SK-MEL-5 (cell line): ENCODE measurements around the gene RNF220. TPM values are rescaled to one million over a fixed set of nuclear protein-coding genes. Genes with fewer than 3 reads are reported as not detected.

ENCODE experiments used
- DNase-seq: peaks from one replicate; pipeline ENCODE4 v3.0.0-alpha.2; 2016; ENCODE audit warnings: low read depth, low spot score
- in situ Hi-C: cut with HindIII; loops from 2 replicates; pipeline ENCODE4 v1.10.0; 2016; ENCODE audit warnings: low sequenced_read_pairs, high pct_unique_total_duplicates, low pct_unique_long_range_greater_than_20kb
- total RNA-seq: library from RNA; depleted of rRNA; stranded (reverse); fragments of >200 nt; shearing (Covaris generic); gene quantifications from 2 replicates; pipeline ENCODE4 v1.2.3, GENCODE V29; 2014

Gene RNF220
- total RNA-seq, 1 experiment from 2014 or later: 68.8 TPM

DNA sequence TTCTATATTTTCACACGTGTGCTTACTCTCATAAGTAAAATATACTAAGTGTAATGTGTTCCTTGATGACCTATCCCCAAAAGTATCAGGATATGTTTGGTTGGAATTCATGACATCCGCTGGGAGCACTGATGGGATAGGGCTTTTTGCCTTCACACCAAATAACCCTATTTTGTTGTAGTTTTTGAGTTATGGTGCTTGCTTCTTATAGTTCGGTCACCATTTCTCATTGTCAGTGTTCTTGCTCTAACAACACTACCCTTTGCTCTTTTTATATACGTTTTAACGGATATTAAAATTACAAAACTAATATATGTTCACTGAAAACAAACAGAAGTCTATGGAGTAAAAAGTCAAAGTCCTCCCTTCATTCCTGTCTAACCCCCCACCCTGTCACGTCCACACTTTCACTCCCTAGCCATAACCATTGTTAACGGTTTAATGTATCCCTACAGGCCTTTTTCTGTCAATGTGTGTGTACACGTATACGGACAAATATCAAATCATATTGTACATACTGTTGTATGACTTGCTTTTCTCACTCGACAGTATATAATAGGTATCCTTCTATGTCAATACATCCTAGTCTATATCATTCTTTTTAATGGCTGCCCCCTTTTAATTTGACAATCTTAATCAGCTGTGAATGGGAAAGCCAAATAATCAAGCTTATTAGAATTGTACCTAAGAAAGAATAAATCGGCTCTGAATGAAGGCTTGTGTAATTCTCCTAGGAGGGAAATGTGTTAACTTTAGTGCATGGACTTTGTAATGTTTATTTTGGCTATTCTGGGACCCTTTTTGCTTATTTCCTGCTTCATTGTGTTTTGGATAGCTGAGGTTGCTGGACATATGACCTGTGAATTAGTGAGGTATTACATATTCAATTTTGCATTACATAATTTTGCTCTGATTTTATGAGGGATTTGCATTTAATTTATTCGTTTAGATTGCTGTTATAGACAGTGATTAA is 3.5 kb upstream of the RNF220 start:
- DNase-seq: no peak
- in situ Hi-C loops: no loop called here

DNA sequence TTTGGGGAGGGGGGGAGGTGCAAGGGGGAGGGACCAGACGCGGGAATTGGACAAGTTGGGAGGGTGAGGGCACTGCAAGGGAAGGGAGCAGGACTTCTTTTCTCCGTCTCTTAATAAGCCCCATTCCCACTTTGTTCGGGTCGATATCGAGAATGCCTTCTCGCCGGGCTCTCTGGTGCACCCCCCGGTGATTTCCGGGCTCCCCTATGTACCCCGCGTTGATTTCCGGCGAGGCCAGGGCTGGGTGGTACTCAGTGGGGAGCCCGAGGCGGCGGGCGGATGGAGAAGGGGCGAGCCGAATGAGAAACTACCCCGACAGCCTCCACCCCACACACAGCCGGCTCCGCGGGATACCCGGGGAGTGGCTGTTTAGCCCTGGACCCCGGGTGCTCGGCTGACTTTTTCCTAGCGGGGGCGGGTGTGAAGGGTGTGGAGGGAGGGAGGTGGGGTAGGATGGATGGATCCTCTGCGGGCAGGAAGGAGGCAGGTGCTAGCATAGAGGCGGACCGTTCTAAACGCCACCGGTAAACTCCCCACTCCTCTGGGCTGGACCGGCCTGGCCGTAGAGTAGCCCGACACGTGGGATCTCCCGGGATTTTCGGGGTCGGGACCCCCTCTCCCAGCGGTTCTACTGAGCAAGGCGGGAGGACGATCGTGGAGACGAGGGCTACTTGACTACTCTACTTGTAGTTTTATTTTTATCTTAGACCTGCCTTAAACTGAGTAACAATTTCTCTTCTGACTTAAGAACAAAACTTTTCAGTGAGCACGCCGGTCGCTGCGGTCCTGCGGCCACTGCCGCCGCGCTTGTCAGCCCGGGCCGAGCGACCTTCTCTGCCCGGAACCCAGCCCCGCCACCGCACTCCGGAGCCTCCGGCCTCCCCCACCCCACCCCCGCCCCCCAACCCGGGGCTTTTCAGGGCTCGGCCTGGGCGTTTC is 1.0 kb downstream of the RNF220 start:
- in situ Hi-C loops: no loop called here
- peak; percentile 1 for DNase-seq

DNA sequence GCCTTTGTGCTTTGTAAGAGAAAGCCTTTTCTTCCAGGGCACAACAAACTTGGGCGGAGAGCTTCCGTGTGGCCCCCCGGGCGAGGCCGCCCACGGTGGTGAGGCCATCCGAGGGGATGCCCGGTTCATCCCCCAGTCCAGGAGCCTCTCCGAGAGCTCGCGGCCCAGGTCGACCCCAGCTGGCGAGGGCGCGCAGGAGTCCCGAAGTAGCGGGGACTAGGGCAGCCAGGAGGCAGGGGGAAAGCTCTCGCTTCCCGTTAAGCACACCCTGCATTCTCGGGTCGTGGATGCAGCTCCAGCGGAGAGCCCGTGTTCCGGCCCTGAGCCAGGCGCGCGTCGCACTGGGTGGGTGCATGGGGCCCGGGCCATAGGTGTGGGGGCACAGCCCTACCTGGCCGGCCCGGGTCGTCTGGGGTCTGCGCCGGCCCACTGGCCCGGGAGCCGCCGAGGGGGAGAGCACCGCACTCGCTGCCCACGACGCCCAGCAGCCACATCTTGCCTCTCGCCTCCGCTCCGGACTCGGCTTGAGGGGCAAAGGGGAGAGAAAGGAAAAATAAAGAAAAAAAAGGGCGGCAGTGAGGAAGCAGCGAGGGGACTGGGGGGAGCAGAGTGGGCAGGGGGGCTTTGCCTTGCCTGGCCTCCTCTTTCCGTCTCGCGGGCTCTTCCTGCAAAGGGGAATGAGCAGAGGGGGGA is 1.8 kb downstream of the RNF220 start:
- DNase-seq: no peak
- in situ Hi-C loops: no loop called here

DNA sequence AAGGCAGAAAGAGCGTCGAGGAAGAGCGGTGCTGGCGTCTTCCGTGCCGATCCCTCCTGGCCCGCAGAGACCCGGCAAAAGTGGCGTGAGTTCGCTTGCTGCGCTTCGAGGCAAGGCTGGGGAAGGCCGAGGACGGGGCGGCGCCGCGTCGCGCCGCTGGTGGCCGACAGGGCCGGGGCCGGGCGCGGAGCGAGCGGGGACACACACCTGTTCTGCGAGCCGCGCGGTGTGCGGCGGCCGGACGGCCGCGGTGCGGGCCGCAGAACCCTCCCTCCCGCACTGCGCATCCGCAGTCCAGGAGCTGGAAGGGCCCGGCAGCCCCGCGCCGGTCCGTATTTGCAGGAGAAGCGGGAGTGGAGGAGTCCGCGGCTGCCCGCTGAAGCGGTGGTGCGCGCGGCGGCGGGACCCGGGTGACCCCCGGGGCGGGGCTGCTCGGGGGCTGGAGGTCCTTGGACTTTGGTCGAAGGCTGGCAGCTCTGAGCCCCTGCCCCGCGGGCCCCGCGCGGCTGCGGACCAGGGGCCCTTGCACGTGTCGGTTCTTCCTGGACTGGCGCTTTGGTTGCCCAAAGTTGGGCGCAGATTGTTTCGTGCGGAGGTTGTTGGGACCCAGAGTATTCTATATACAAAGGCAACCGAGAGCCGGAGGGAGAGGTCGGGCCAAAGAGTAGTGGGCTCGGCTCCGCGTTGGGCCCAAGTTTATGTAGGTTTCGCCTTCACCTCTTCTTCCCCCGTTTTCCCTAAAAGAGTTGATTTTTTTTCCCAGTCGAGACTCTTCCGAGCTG is 2.6 kb downstream of the RNF220 start:
- no peak for DNase-seq
- in situ Hi-C loops: no loop called here

DNA sequence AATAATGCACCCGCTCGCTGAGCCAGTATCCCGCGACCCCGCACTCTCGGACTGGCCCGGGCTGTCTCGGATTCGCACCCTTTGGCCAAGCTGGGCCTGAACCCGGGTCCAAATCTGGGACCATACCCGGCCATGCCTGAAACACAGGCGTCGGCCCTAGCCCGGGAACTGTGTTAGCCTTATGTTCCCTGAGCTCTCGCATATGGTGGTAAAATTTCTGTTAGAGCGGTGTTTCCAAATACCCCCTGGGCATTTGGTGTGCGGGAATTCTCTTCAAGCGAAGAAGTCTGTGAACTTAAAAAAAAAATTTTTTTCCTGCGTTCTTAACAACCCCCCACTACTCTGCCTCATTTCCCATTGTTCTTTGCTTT is 3.1 kb downstream of the RNF220 start:
- in situ Hi-C loops: no loop called here
- no peak for DNase-seq

DNA sequence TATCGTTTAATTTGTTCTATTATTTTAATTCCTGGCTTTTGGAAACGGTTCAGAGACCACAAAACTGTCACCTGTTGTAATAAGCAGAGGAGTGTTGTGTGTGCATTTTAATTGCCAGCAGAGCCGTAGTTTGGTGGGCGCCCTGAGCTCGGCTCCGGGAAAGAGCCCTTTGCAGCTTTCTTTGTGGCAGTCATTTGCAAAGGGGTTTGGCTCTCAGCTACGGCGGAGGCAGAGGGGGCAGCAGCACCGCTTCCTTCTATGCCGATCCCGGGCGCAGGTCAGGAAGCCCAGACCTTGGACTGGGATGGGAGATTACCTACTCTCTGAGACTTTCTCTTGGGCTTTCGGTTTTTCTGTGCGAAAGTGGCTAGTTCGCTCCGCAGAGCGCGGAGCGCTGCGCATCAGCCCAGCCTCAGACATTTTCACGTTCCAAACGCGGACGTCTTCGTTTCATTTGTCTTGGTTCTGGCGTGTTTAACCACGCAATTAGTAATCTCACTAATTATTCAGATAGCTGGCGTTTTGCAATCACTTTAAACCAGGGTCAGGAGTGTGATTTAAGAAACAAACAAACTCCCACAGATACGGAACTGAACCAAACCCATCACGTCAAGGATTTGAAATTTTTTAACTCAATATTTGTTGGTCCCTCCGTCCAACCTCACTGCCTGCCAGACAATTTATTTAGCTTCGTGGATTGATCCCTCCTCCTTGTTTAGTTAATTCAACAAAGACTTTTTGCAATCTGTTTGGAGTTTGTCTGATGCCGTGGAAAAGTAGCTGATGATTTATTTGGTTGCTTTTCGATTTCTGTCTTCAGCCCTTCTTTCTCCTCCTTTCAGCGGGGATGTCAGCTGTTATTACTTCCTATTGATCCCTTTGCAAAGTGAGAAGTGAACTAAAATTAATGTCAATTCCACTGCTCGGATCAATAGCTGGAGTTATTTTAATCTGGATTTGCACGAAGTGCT is 3.9 kb downstream of the RNF220 start:
- in situ Hi-C loops: no loop called here
- no peak for DNase-seq

DNA sequence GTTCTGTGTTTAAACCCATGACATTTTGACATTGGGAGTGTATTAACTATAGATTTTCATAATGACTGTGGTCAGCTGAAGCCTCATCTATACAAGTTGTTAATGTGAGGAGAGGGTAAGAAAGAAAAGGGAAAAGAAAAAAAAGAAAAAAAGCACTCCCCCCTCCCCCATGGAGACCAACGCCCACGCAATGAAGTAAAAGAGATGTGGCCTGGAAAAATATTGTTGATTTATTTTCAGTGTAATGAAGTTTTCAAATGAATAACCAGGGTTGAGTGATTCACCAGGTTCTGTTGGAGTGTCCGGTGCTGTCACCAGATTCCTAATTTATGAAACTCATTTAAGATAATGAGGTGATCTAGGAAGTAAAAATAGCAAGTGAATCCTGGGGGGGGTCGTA is 4.7 kb downstream of the RNF220 start:
- DNase-seq: no peak
- in situ Hi-C loops: no loop called here

DNA sequence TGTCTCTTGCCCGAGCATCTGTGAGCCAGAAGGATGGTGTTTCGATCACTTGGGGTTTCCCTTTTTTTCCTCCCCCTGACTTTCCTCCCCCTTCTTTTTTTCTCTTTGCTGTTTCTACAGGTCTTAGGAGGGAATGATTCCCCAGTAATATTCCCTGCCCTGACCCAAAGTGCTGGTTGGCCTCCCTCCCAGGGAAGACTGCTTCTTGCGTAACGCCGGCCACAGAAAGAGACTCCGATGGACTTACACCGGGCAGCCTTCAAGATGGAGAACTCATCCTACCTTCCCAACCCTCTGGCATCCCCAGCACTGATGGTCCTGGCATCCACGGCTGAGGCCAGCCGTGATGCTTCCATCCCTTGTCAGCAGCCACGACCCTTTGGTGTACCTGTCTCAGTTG is 6.8 kb downstream of the RNF220 start:
- DNase-seq: no peak
- in situ Hi-C loops: no loop called here

DNA sequence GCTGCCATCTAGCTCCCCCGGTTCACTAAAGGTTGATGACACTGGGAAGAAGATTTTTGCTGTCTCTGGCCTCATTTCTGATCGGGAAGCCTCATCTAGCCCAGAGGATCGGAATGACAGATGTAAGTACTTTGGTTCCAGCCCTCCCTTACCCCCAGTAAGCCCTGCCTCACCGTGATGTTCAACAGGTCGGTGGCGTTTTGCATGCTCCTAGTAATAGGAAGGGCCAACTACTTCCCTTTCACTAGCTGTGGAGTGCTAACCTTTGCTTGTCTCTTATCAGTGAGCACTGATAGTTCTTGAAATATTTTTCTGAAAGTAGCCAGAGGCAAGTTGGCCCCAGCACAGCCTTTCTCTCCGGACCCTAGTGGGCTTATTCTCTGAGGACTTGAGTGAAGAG is 7.5 kb downstream of the RNF220 start:
- in situ Hi-C loops: no loop called here
- no peak for DNase-seq

DNA sequence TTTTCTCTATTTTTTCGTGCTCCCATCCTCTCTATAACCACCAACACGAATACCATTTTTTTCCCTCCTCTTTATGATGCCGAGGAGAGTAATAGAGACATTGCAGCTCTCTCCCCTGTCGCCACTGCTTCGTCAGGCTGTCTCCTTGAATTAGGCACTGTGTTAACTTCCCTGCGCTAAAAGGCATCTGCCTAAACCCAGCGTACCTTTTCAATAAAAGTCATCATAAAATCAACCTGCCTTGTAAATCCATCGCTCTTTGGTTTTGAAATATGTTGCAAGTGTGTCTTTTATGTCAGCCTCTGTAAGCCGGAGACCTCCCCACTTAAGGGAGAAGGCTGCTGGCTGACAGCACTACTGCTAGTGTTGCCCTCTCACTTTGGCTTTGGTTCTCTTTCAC is 8.7 kb downstream of the RNF220 start:
- in situ Hi-C loops: no loop called here
- no peak for DNase-seq

DNA sequence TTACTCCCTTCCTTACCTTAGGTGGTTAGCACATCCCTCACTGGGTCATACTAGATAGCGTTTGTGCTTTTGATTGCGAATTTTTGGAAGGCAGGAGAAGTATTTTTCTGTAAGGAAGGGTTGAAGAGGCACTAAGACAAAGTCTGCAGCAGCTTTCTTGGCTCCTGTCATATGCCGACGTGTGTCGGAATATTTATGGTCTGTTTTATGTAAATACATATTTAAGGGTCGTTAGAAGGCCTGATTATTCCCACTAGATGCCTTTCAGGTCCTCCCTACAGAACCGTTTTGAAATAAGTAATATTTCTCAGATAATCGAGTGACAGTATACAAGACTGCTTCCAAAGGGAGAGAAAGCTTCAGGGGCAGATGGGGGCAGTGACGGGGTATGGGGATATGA is 10.0 kb downstream of the RNF220 start:
- in situ Hi-C loops: no loop called here

DNA sequence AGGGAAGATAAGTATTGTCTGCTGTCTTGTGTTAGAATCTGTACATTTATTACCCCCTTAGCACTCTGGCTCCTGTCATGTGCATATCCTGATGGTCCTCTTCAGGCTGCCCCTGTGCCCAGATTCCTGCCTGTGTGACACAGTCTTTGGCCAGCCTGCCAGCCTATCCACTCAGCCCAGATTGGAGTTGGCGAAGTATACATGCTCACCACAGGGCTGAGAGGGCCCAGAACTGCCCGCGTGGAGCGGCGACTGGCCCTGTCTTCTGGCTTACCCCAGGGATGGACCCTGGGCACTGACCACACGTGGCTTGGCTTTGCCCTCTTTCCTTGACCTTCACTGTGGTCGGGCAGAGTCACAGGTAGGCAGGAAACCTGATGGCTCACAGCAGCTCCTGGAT is 11.4 kb downstream of the RNF220 start:
- in situ Hi-C loops: no loop called here
- no peak for DNase-seq

More for the DNA sequence above, 10.0 kb downstream of the RNF220 start:
- no peak for DNase-seq

DNA sequence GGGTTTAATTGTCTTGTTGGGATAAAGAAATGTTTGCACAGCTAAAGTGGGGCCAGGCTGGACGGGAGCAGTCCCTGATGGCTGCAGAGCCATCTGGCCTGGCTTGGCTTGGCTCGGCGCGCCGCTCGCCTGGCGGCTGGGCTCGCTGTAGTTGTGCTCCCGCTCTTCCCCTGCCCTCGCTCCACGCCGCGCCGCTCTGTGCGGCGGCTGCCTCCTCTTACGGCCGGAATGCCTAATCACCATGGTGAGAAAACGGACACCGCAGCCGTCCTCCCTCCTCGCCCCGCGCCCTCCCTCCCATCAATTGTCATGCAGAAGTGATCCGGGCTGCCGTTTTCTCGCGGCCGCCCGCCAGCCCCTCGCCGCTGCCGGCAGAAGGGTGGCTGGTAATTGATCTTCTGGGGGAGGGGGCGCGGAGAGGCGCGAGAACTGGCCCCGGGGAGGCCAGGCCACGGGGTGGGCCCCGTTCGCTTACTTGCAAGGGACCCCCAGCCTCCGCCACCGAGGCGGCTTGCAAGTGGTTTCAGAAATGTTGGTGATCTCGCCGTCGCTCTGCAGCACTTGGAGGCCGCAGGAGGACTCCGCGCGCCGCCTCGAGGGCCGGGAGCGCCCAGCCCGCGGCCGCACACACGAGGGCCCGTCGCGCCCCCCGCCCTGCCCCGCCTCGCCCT is 12.4 kb downstream of the RNF220 start:
- in situ Hi-C loops: no loop called here
- no peak for DNase-seq

DNA sequence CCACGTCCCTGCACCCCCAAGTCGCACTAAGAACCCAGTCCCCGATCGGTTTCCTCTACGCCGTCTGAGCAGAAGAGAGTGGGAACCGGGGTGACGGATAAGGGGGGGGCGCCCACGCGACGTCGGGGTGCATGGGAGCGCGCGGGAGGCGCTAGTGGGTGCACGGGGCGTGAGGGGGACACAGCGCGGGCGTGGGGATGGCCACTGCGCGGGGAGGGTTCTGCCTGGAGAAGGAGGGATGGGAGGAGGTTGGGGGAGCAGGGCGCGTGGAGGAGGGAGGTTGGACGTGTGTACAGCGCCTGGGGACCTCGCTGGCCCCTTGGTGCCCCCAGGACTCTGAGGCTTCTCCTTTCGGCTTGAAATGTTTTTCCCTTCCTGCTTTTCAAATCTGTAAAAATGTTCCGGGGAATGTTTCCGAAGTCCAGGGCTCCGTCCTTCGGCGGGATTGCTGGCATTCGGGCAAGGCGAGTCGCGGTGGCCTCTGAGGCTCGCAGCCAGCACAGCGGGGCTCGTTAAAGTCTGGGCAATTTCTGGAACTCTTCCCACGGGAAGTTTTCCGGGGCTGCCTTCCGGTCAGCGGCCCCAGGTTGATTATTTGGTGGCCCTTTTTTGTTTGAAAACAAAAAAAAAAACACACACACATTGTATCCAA is 13.1 kb downstream of the RNF220 start:
- in situ Hi-C loops: no loop called here
- DNase-seq: no peak

DNA sequence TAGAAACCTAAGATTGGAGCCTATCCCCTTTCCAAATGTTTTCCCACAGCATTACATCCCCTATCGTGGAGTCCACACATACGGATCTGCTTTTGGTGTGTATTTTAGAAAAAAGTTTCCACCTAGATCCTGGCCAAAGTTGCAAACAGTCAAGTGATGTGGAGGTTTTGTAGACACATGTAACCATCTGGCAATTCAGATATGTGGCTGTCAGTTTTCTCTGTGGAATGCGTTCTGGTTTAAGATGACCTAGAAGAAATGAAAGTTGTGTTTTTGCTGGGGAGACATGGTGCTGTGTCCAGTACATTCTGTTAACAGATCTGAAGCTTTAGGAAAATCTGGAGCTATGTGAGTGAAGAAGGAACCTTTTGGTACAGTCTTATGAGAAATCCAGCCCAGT is 14.8 kb downstream of the RNF220 start:
- DNase-seq: no peak
- in situ Hi-C loops: no loop called here
